Neural cell (in vitro differentiated cells): ENCODE data around the gene PNLIP. TPM values are rescaled to one million over a fixed set of nuclear protein-coding genes. Genes with fewer than 3 reads are reported as not detected.

Experiments used
- H2AFZ ChIP-seq: fragments of 200-600, 300-800 bp; sonication (generic), shearing (Covaris generic); 2 replicates; pipeline ENCODE4 v1.6.0; 2014; ENCODE audit warnings: low read depth, mild to moderate bottlenecking, antibody characterized with exemption, low read length, moderate library complexity
- H3F3A ChIP-seq: fragments of 200-600 bp; shearing (Covaris generic); 2 replicates; pipeline ENCODE4 v1.6.1; 2016; ENCODE audit warnings: mild to moderate bottlenecking, moderate library complexity, mixed read lengths, antibody characterized with exemption, low read length; ENCODE audit not compliant: insufficient read depth, poor library complexity, severe bottlenecking
- H3K27ac ChIP-seq: fragments of 200-600, 300-800 bp; sonication (generic), shearing (Covaris generic); 2 replicates; pipeline ENCODE4 v1.5.1; 2014; ENCODE audit warnings: mild to moderate bottlenecking, low read length, moderate library complexity
- H3K27me3 ChIP-seq: fragments of 300-800, 200-600 bp; sonication (generic), shearing (Covaris generic); 2 replicates; pipeline ENCODE4 v1.6.0; 2014; ENCODE audit warnings: mild to moderate bottlenecking, low read depth, low read length, moderate library complexity; ENCODE audit not compliant: insufficient read depth
- H3K36me3 ChIP-seq: fragments of 300-800, 200-600 bp; sonication (generic), shearing (Covaris generic); 2 replicates; pipeline ENCODE4 v1.5.1; 2014; ENCODE audit warnings: mild to moderate bottlenecking, antibody characterized with exemption, low read length, moderate library complexity; ENCODE audit not compliant: insufficient read depth
- H3K4me2 ChIP-seq: fragments of 300-800, 200-600 bp; sonication (generic), shearing (Covaris generic); 2 replicates; pipeline ENCODE4 v1.6.0; 2014; ENCODE audit warnings: mild to moderate bottlenecking, low read length
- H3K4me3 ChIP-seq: fragments of 300-800, 200-600 bp; sonication (generic), shearing (Covaris generic); 2 replicates; pipeline ENCODE4 v1.5.1; 2014; ENCODE audit warnings: mild to moderate bottlenecking, low read length, moderate library complexity
- H3K79me2 ChIP-seq: fragments of 200-600 bp; shearing (Covaris generic); replicated peaks from 2 replicates; pipeline ENCODE4 v1.6.0; 2014; ENCODE audit warnings: mild to moderate bottlenecking, low read length, moderate library complexity; ENCODE audit not compliant: insufficient read depth
- H3K9ac ChIP-seq: fragments of 300-800, 200-600 bp; sonication (generic), shearing (Covaris generic); 2 replicates; pipeline ENCODE4 v1.6.1; 2016; ENCODE audit warnings: mild to moderate bottlenecking, low read length, mixed read lengths
- H3K9me2 ChIP-seq: fragments of 200-600 bp; shearing (Covaris generic); 2 replicates; pipeline ENCODE4 v1.6.1; 2016; ENCODE audit warnings: mild to moderate bottlenecking, low read length, mixed read lengths; ENCODE audit not compliant: insufficient read depth
- H3K9me3 ChIP-seq: fragments of 200-600, 300-800 bp; sonication (generic), shearing (Covaris generic); 2 replicates; pipeline ENCODE4 v1.6.1; 2016; ENCODE audit warnings: mild to moderate bottlenecking, mixed run types, low read length, moderate library complexity, mixed read lengths
- H4K20me1 ChIP-seq: fragments of 200-600 bp; shearing (Covaris generic); 2 replicates; pipeline ENCODE4 v1.6.1; 2016; ENCODE audit warnings: mild to moderate bottlenecking, mixed run types; ENCODE audit not compliant: insufficient read depth
- CTCF ChIP-seq: fragments of 450-650 bp; IDR thresholded peaks from 2 replicates; pipeline ENCODE4 v1.5.1; 2014; ENCODE audit warnings: antibody characterized with exemption, mild to moderate bottlenecking, moderate library complexity; ENCODE audit not compliant: poor library complexity, severe bottlenecking
- EP300 ChIP-seq: fragments of 450-650 bp; conservative IDR thresholded peaks from 2 replicates; pipeline ENCODE4 v1.6.1; 2014; ENCODE audit warnings: antibody characterized with exemption, mild to moderate bottlenecking, moderate library complexity; ENCODE audit not compliant: poor library complexity, severe bottlenecking
- EZH2 ChIP-seq: fragments of 200-600, 300-800 bp; shearing (Covaris generic), sonication (generic); IDR thresholded peaks from 2 replicates; pipeline ENCODE4 v1.6.1; 2014; ENCODE audit warnings: antibody characterized with exemption, low read length, borderline replicate concordance, mild to moderate bottlenecking; ENCODE audit not compliant: insufficient read depth, poor library complexity, severe bottlenecking
- MXI1 ChIP-seq: fragments of 450-650 bp; conservative IDR thresholded peaks from 2 replicates; pipeline ENCODE4 v1.6.1; 2014; ENCODE audit warnings: antibody characterized with exemption, mild to moderate bottlenecking; ENCODE audit not compliant: poor library complexity, severe bottlenecking
- POLR2AphosphoS5 ChIP-seq: IDR thresholded peaks from 2 replicates; pipeline ENCODE4 v1.6.1; 2012
- RAD21 ChIP-seq: fragments of 450-650 bp; conservative IDR thresholded peaks from 2 replicates; pipeline ENCODE4 v1.6.1; 2014; ENCODE audit warnings: antibody characterized with exemption, mild to moderate bottlenecking, moderate library complexity
- REST ChIP-seq: IDR thresholded peaks from 2 replicates; pipeline ENCODE4 v1.6.1; 2012; ENCODE audit warnings: borderline replicate concordance
- SMC3 ChIP-seq: fragments of 450-650 bp; conservative IDR thresholded peaks from 2 replicates; pipeline ENCODE4 v1.6.1; 2014; ENCODE audit warnings: antibody characterized with exemption, mild to moderate bottlenecking, moderate library complexity; ENCODE audit not compliant: poor library complexity
- TAF1 ChIP-seq: IDR thresholded peaks from 2 replicates; pipeline ENCODE4 v1.6.1; 2012; ENCODE audit warnings: low read depth
- polyA plus RNA-seq: library from polyadenylated mRNA; depleted of rRNA; stranded (reverse); fragments of >200 nt; gene quantifications from 2 replicates; pipeline ENCODE4 v1.2.3, GENCODE V29; 2014

Gene PNLIP
- polyA plus RNA-seq, 1 donor from 2014 or later = not detected

- H2AFZ ChIP-seq = no peak overlapping the region
- H3F3A ChIP-seq = no peaks in the 10 kb centered on the region
- no peak overlapping the region for H3K4me3 ChIP-seq
- H3K9me2 ChIP-seq = no peaks in the 10 kb centered on the region
- no peak overlapping the region for H3K4me2 ChIP-seq
- H3K36me3 ChIP-seq = no peaks in the 10 kb centered on the region
- no peak overlapping the region for H3K9ac ChIP-seq
- no peak overlapping the region for H3K27ac ChIP-seq
- H3K27me3 ChIP-seq = no peaks in the 10 kb centered on the region
- H4K20me1 ChIP-seq = no peaks in the 10 kb centered on the region
- no peaks in the 10 kb centered on the region for H3K79me2 ChIP-seq
- no peak for TF ChIP-seq SMC3
- TF ChIP-seq REST = no peak
- TF ChIP-seq RAD21 = no peak
- no peak for TF ChIP-seq CTCF
- TF ChIP-seq EZH2 = no peak
- TF ChIP-seq POLR2AphosphoS5 = no peak
- TF ChIP-seq EP300 = no peak
- TF ChIP-seq MXI1 = no peak
- no peak for TF ChIP-seq TAF1
- H3K9me3 ChIP-seq = no peaks in the 10 kb centered on the region
Observed at GRCh38 chr10:116522803-116523381, 22.8 kb upstream of the PNLIP start.

- no peaks in the 10 kb centered on the region for H3K27me3 ChIP-seq
- H3F3A ChIP-seq = no peaks in the 10 kb centered on the region
- no peak overlapping the region for H2AFZ ChIP-seq
- H3K9me2 ChIP-seq = no peaks in the 10 kb centered on the region
- H3K36me3 ChIP-seq = no peaks in the 10 kb centered on the region
- H3K9me3 ChIP-seq = no peaks in the 10 kb centered on the region
- H4K20me1 ChIP-seq = no peaks in the 10 kb centered on the region
- H3K79me2 ChIP-seq = no peaks in the 10 kb centered on the region
- TF ChIP-seq MXI1 = no peak
- TF ChIP-seq EZH2 = no peak
- no peak for TF ChIP-seq EP300
- H3K4me2 ChIP-seq = no peak overlapping the region
- H3K4me3 ChIP-seq = no peak overlapping the region
- no peak overlapping the region for H3K27ac ChIP-seq
- no peak overlapping the region for H3K9ac ChIP-seq
Observed at GRCh38 chr10:116524736-116525135, 21.0 kb upstream of the PNLIP start.
